HG02885 (cell line): ENCODE measurements around the gene NR1D2.
"Not testable (repeated sequence)": the region's sequence is repeated elsewhere in the genome, so short reads cannot be mapped to it uniquely, and the experiment has no call there.

Source experiments
- ATAC-seq: cut with Tn5 transposase; IDR thresholded peaks from one replicate; pipeline ENCODE4 v1.9.1; 2021; ENCODE audit warnings: mild to moderate bottlenecking; ENCODE audit not compliant: unreplicated experiment, poor library complexity

Gene NR1D2

GRCh38 chr3:23944861-23945662 is at the start of gene NR1D2:
TSS of gene NR1D2 (plus strand) at chr3:23945286. CDS start at chr3:23945579, 293 bp downstream.
- peak; percentile 64 for ATAC-seq

- no peak for ATAC-seq
These were observed 44.3 kb upstream of the NR1D2 start for GRCh38 chr3:23900744-23901143.

- ATAC-seq = no peak
These were observed 40.5 kb upstream of the NR1D2 start for GRCh38 chr3:23904545-23904944.

- ATAC-seq = no peak
These were observed 35.7 kb upstream of the NR1D2 start for GRCh38 chr3:23909341-23909740.

GRCh38 chr3:23911397-23911796 is 33.7 kb upstream of the NR1D2 start:
- no peak for ATAC-seq

GRCh38 chr3:23912335-23912734 is 32.8 kb upstream of the NR1D2 start:
- ATAC-seq = not testable (repeated sequence)

GRCh38 chr3:23913182-23913581 is 31.9 kb upstream of the NR1D2 start:
- ATAC-seq = no peak

- peak; percentile 24 for ATAC-seq
These were observed 31.0 kb upstream of the NR1D2 start for GRCh38 chr3:23913873-23914743.

- no peak for ATAC-seq
These were observed 29.5 kb upstream of the NR1D2 start for GRCh38 chr3:23915537-23916108.

- ATAC-seq = peak; percentile 42
These were observed 28.8 kb upstream of the NR1D2 start for GRCh38 chr3:23916152-23916885.

- peak; percentile 92 for ATAC-seq
These were observed 28.0 kb upstream of the NR1D2 start, which contains the start of the genes NKIRAS1 and RPL15 for GRCh38 chr3:23916886-23917678. TSS of gene NKIRAS1 (minus strand) at chr3:23916990. CDS start at chr3:23910904, 6,086 bp downstream. TSS of gene RPL15 (plus strand) at chr3:23917132. CDS start at chr3:23917860, 728 bp downstream.

GRCh38 chr3:23917679-23918303 is 27.3 kb upstream of the NR1D2 start:
- ATAC-seq = not testable (repeated sequence)

GRCh38 chr3:23918331-23918730 is 26.8 kb upstream of the NR1D2 start:
- not testable (repeated sequence) for ATAC-seq

- ATAC-seq = no peak
These were observed 25.5 kb upstream of the NR1D2 start for GRCh38 chr3:23919628-23920027.

GRCh38 chr3:23920151-23920655 is 24.9 kb upstream of the NR1D2 start:
- ATAC-seq = no peak

- ATAC-seq = no peak
These were observed 24.0 kb upstream of the NR1D2 start for GRCh38 chr3:23921052-23921511.

GRCh38 chr3:23923786-23924185 is 21.3 kb upstream of the NR1D2 start:
- no peak for ATAC-seq

GRCh38 chr3:23926246-23926645 is 18.8 kb upstream of the NR1D2 start:
- ATAC-seq = no peak
